Endothelial cell of umbilical vein (primary cell): ENCODE data around the gene ST6GALNAC3. TPM values are rescaled to one million over a fixed set of nuclear protein-coding genes. Genes with fewer than 3 reads are reported as not detected.

ENCODE experiments used
- BruUV-seq: library from RNA; stranded (reverse); fragments of 400-500 nt; replicated peaks from 2 replicates; lab custom pipeline; 2021; lab: Mats Ljungman, UMichigan
- CTCF ChIA-PET: fragments of 300-600, 350-600 bp; sonication (Branson Sonifier 250); formaldehyde crosslinking; loops from one replicate; lab custom pipeline; 2021; ENCODE audit warnings: antibody characterized with exemption, inconsistent platforms; lab: Charles Lee
- POLR2A ChIA-PET: fragments of 300-600, 350-600 bp; sonication (Branson Sonifier 250); formaldehyde crosslinking; loops from one replicate; lab custom pipeline; 2021; ENCODE audit warnings: antibody characterized with exemption, inconsistent platforms; lab: Charles Lee
- DNase-seq: peaks from one replicate; pipeline ENCODE4 v3.0.0-alpha.2; 2011; ENCODE audit warnings: low read depth, low spot score
- FAIRE-seq: peaks from 2 replicates; lab custom pipeline; 2011; peaks lifted over from hg19 to GRCh38; lab: Jason Lieb, UNC
- H2AFZ ChIP-seq: 2 replicates; pipeline ENCODE4 v1.6.0; 2012; ENCODE audit warnings: low read depth, low read length, control low read depth, inconsistent platforms
- H3K27ac ChIP-seq: 2 replicates; pipeline ENCODE4 v1.5.1; 2011; ENCODE audit warnings: low read depth, mild to moderate bottlenecking, control low read depth, low read length, moderate library complexity; ENCODE audit not compliant: insufficient read depth
- H3K27me3 ChIP-seq, 2 experiments: 2 replicates each; pipeline versions ENCODE4 v1.6.0 to v1.6.1; 2011; ENCODE audit warnings: low read length in 2 of 2, mixed read lengths in 1 of 2; ENCODE audit not compliant: control insufficient read depth in 2 of 2, insufficient read depth in 2 of 2
- H3K36me3 ChIP-seq, 2 experiments: 2 replicates in 1 of 2; 3 replicates in 1 of 2; pipeline ENCODE4 v1.5.1; 2011; ENCODE audit warnings: low read length in 2 of 2, mild to moderate bottlenecking in 1 of 2, moderate library complexity in 1 of 2; ENCODE audit not compliant: control insufficient read depth in 2 of 2, insufficient read depth in 2 of 2; ENCODE audit errors: extremely low read depth in 1 of 2
- H3K4me1 ChIP-seq: 3 replicates; pipeline ENCODE4 v1.5.1; 2011; ENCODE audit warnings: mild to moderate bottlenecking, low read length; ENCODE audit not compliant: control insufficient read depth, insufficient read depth; ENCODE audit errors: extremely low read depth
- H3K4me2 ChIP-seq: 2 replicates; pipeline ENCODE4 v1.6.1; 2011; ENCODE audit warnings: low read length, control low read depth, mixed read lengths; ENCODE audit not compliant: insufficient read depth
- H3K4me3 ChIP-seq, 3 experiments: fragments of 200-600 bp in 1 of 3; sonication (generic), shearing (Covaris generic) in 1 of 3; replicated peaks in 1 of 3; 2 replicates each; pipeline ENCODE4 v1.5.1; 2011 to 2016; ENCODE audit warnings: control low read depth in 3 of 3, low read length in 3 of 3, mild to moderate bottlenecking in 2 of 3, inconsistent platforms in 1 of 3, low read depth in 1 of 3, moderate library complexity in 1 of 3; ENCODE audit not compliant: insufficient read depth in 1 of 3
- H3K79me2 ChIP-seq: 2 replicates; pipeline ENCODE4 v1.6.0; 2012; ENCODE audit warnings: low read length, inconsistent platforms; ENCODE audit not compliant: control insufficient read depth, insufficient read depth
- H3K9ac ChIP-seq: replicated peaks from 2 replicates; pipeline ENCODE3; 2011; ENCODE audit warnings: low read length, control low read depth; ENCODE audit not compliant: insufficient read depth; ENCODE audit errors: extremely low read depth
- H3K9me1 ChIP-seq: replicated peaks from 3 replicates; pipeline ENCODE4 v1.6.0; 2011; ENCODE audit warnings: mild to moderate bottlenecking, low read length; ENCODE audit not compliant: control insufficient read depth, insufficient read depth; ENCODE audit errors: extremely low read depth
- H3K9me3 ChIP-seq: replicated peaks from 2 replicates; pipeline ENCODE4 v1.5.1; 2012; ENCODE audit warnings: low read length, inconsistent platforms; ENCODE audit not compliant: control insufficient read depth, insufficient read depth
- H4K20me1 ChIP-seq: replicated peaks from 2 replicates; pipeline ENCODE3; 2011; ENCODE audit warnings: mild to moderate bottlenecking, low read length; ENCODE audit not compliant: control insufficient read depth, insufficient read depth; ENCODE audit errors: extremely low read depth
- FOS ChIP-seq: IDR thresholded peaks from 2 replicates; pipeline ENCODE4 v1.6.1; 2011; ENCODE audit warnings: mild to moderate bottlenecking, low read length, moderate library complexity, borderline replicate concordance; ENCODE audit not compliant: insufficient read depth
- GATA2 ChIP-seq: IDR thresholded peaks from 2 replicates; pipeline ENCODE4 v1.7.0; 2011; ENCODE audit warnings: low read depth, mild to moderate bottlenecking, moderate library complexity, mixed read lengths, low read length; ENCODE audit not compliant: insufficient read length, insufficient read depth
- JUN ChIP-seq: IDR thresholded peaks from 2 replicates; pipeline ENCODE4 v1.6.1; 2011; ENCODE audit warnings: borderline replicate concordance, low read depth; ENCODE audit not compliant: insufficient read length, insufficient read depth
- MYC ChIP-seq: IDR thresholded peaks from one replicate; pipeline ENCODE4 v1.6.1; 2011; ENCODE audit warnings: mild to moderate bottlenecking, low read depth, low read length
- POLR2A ChIP-seq: IDR thresholded peaks from 2 replicates; pipeline ENCODE4 v1.6.1; 2012; ENCODE audit warnings: low read depth, mild to moderate bottlenecking, control low read depth, low read length
- POLR2AphosphoS5 ChIP-seq: IDR thresholded peaks from 2 replicates; pipeline ENCODE4 v1.6.1; 2012; ENCODE audit warnings: low read depth, mild to moderate bottlenecking, control low read depth, low read length, moderate library complexity; ENCODE audit not compliant: insufficient read depth
- dilution Hi-C: fragments of 300-500 bp; cut with MboI; formaldehyde crosslinking; loops from one replicate; pipeline ENCODE4 v1.15.0; 2019; ENCODE audit warnings: low sequenced_read_pairs; ENCODE audit not compliant: extremely low pct_ligation_motif_present
- intact Hi-C: fragments of 100-400 bp; cut with micrococcal nuclease; formaldehyde crosslinking; loops from one replicate; pipeline ENCODE4 v1.10.0; 2022
- polyA plus RNA-seq, 4 experiments: library from polyadenylated mRNA; depleted of rRNA in 3 of 4; stranded (reverse) in 3 of 4; unstranded in 1 of 4; fragments of >200 nt; gene quantifications; 2 replicates each; pipeline versions ENCODE4 v1.2.1 to v1.2.3, GENCODE V29; 2011 to 2012; ENCODE audit warnings: missing spikeins in 1 of 4
- total RNA-seq: library from RNA; stranded (reverse); gene quantifications from 2 replicates; pipeline ENCODE4 v1.2.3, GENCODE V29; 2021
- TF ChIP-seq, protein P1 (sequence below): IDR thresholded peaks from 2 replicates; pipeline ENCODE4 v1.6.1; 2011; ENCODE audit not compliant: insufficient read depth, insufficient read length
- TF ChIP-seq, protein P2 (sequence below), 2 donors: IDR thresholded peaks; 1 replicate in 1 of 2; 2 replicates in 1 of 2; pipeline ENCODE4 v1.5.1; 2011; ENCODE audit warnings: low read length in 2 of 2, mild to moderate bottlenecking in 2 of 2, moderate library complexity in 2 of 2, control low read depth in 1 of 2, inconsistent platforms in 1 of 2, low read depth in 1 of 2; ENCODE audit not compliant: insufficient read depth in 1 of 2; ENCODE audit errors: extremely low read depth in 1 of 2

The ST6GALNAC3 gene
- total and polyA plus RNA-seq, 2 donors (not counting 3 experiments of a cell fraction or from before 2014, with no cell fraction given), result 7.6 to 48.3 TPM

DNA sequence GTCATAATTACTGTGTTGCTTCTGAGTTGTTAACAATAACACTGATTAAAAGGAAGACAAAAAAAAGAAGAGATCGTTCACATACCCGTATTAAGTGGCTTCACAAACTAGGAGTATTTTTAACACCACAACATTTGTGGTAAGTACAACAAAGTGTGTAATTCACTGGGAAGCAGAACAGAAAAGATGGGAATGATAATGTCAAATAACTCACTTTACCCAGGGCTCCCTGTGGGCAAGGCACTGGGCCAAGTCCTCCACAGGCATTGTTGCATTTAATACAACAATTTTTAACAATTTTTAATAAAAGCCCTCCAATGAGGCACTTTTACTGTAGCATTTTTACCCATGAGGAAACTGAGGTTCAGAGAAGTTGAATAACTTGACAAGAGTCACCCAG is 407.7 kb downstream of the ST6GALNAC3 start:
- ChIA-PET POLR2A (no interaction called here), CTCF (interaction anchor here (1.5 kb wide), 1 partner anchor 14 kb away, joined by 5 read pairs; no protein-coding TSS in a partner anchor)
- no peak overlapping the region for H3K4me3 ChIP-seq
- FAIRE-seq (no peak), DNase-seq (no peak)
- no peak overlapping the region for H3K4me2 ChIP-seq
- H4K20me1 ChIP-seq, result no peaks in the 10 kb centered on the region
- H3K9me3 ChIP-seq, result no peaks in the 10 kb centered on the region
- TF ChIP-seq, protein P1, sequence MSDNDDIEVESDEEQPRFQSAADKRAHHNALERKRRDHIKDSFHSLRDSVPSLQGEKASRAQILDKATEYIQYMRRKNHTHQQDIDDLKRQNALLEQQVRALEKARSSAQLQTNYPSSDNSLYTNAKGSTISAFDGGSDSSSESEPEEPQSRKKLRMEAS, result no peak
- TF ChIP-seq GATA2 (no peak), MYC (no peak), JUN (no peak), FOS (no peak), POLR2AphosphoS5 (no peak), POLR2A (no peak)
- TF ChIP-seq, protein P2, sequence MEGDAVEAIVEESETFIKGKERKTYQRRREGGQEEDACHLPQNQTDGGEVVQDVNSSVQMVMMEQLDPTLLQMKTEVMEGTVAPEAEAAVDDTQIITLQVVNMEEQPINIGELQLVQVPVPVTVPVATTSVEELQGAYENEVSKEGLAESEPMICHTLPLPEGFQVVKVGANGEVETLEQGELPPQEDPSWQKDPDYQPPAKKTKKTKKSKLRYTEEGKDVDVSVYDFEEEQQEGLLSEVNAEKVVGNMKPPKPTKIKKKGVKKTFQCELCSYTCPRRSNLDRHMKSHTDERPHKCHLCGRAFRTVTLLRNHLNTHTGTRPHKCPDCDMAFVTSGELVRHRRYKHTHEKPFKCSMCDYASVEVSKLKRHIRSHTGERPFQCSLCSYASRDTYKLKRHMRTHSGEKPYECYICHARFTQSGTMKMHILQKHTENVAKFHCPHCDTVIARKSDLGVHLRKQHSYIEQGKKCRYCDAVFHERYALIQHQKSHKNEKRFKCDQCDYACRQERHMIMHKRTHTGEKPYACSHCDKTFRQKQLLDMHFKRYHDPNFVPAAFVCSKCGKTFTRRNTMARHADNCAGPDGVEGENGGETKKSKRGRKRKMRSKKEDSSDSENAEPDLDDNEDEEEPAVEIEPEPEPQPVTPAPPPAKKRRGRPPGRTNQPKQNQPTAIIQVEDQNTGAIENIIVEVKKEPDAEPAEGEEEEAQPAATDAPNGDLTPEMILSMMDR (IDR thresholded peaks at IDR 0.05; ENCODE audit: extremely low read depth in 1 of 2, insufficient read depth in 1 of 2, low read depth in 1 of 2, low read length in 2 of 2), result no peak
- no peak overlapping the region for H3K9ac ChIP-seq
- peaks cover 18% of the 10 kb centered on the region for H3K4me1 ChIP-seq
- H3K79me2 ChIP-seq, result no peaks in the 10 kb centered on the region
- BruUV-seq, result no TSS peak
- intact Hi-C loops, result no loop called here
- H3K27me3 ChIP-seq, result no peaks in the 10 kb centered on the region
- dilution Hi-C loops, result no loop called here
- no peaks in the 10 kb centered on the region for H3K36me3 ChIP-seq
- peaks cover 3% of the 10 kb centered on the region for H3K9me1 ChIP-seq
- no peak overlapping the region for H3K27ac ChIP-seq
- no peak overlapping the region for H2AFZ ChIP-seq
